ENCODE measurements around the gene ERG. TPM values are rescaled to one million over a fixed set of nuclear protein-coding genes. Genes with fewer than 3 reads are reported as not detected.

The ERG gene
- total RNA-seq, 4 donors from 2014 or later, result 10.7 to 63.7 (median 41.0) TPM

DNA sequence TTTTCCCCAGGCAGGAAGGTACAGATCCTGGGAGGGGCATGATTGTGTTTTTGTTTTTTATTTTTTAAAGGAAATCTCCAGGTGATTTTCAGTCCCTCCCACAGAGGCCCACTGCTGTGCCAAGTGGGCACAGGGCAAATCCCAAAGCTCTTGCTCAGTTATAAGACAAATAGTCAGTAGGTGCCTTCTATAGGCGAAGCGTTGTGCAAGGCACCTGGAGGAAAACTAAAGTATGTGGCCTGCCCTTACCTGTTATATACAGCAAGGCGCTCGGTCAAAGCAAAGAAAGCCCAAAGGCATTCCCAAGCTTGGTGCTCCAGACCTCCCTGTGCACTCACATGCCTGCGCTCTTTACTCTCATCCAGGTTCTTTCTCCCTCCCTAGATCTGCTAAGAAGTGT, 160.5 kb downstream of the ERG start:
- TF ChIP-seq, protein P1, sequence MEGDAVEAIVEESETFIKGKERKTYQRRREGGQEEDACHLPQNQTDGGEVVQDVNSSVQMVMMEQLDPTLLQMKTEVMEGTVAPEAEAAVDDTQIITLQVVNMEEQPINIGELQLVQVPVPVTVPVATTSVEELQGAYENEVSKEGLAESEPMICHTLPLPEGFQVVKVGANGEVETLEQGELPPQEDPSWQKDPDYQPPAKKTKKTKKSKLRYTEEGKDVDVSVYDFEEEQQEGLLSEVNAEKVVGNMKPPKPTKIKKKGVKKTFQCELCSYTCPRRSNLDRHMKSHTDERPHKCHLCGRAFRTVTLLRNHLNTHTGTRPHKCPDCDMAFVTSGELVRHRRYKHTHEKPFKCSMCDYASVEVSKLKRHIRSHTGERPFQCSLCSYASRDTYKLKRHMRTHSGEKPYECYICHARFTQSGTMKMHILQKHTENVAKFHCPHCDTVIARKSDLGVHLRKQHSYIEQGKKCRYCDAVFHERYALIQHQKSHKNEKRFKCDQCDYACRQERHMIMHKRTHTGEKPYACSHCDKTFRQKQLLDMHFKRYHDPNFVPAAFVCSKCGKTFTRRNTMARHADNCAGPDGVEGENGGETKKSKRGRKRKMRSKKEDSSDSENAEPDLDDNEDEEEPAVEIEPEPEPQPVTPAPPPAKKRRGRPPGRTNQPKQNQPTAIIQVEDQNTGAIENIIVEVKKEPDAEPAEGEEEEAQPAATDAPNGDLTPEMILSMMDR (IDR thresholded peaks at IDR 0.05), result no peak
- no peak for ATAC-seq (ENCODE audit: low FRiP score)
- no peak for DNase-seq (ENCODE audit: low spot score)

DNA sequence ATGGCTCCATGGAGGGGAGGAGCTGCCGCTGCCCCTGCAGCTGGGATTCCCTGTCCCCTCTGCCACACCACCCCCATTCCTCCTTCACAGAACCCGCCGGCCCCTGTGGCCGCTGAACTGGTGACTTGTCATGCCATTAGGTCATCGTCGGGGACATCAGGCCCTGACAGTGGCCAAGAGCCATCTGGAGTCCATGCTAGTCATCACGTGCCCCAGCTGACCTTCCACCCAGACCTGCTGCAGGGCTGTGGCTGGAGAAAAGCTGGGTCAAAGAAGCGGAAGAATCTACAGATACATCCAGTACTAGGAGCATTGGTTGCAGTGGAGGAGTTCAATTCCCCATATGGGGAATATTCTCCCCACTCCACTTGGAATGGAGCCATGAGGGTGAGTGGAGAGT, 163.4 kb downstream of the ERG start:
- DNase-seq (ENCODE audit: low spot score) (no peak), ATAC-seq (ENCODE audit: low FRiP score) (no peak)
- TF ChIP-seq, protein P1 (IDR thresholded peaks at IDR 0.05), result no peak

DNA sequence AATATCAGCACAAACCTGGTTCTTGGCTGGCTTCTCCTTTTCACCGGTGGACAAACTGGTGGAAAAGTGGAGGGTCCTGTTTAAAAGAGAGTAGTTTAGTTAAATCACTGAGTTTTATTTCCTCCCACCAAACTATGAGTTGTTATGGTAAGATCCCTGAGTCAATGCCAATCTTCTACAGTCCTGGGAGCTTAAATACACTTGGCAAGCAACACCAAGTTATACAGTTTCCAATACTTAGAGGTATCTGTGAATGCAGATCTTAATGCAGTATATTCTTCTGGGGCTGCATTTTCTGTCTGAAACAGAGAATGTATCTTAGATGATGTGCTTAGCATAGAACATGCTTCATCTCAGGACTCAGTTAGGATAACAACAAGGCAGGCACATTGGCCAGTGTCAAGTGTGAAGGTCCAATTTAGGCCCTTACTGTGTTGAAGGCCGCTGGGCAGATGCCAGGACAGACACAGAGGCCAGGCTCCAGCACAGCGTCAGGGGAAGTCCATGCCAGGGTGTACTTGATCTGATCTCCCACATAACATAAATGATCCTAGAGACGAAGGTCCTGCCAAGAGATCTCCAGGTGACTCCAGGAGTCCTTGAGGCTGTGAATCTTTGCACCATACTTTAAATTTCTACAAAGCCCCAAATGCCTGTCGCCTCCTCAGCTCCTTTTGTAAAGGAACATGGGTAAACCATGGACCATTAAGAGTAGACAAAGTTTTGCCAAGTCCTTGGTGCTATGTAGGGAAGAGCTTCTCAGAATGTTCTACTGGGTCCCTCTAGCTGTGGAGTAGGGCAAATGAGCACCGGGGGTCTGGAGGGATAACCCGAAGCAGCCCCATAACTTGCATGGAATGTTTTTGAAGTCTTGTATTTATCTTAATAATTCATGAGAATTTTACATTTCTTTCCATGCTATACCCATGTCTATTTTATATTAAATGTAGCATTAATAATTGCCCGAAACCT, 164.7 kb downstream of the ERG start:
- DNase-seq (ENCODE audit: low spot score) (no peak), ATAC-seq (ENCODE audit: low FRiP score) (no peak)
- TF ChIP-seq, protein P1 (IDR thresholded peaks at IDR 0.05), result no peak

DNA sequence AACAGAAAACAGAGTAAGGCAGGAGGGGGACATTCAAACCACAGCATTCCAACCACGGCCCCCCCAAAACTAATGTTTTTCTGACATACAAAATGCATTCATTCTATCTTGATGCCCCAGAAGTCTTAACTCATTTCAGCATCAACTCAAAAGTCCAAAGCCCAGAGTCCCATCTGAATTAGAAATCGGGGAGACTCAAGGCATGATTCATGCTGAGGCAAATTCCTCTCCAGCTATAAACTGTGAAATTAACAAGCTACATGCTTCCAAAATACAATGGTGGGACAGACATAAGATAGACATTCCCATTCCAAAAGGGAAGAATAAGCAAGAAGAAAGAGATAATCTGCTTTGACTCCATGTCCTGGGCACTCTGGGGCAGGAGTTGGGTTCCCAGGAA, 167.6 kb downstream of the ERG start:
- DNase-seq (ENCODE audit: low spot score) (no peak), ATAC-seq (ENCODE audit: low FRiP score) (no peak)
- TF ChIP-seq, protein P1 (IDR thresholded peaks at IDR 0.05), result no peak

Small RNA genes within 50 kb of the gene (small RNA-seq; reads per million reads assigned to genes)
- gene SNRPGP13, result not detected

Other genes starting within 250 kb of the ERG start
- 10 to 100 TPM in 1 of 4 donors, 1 to 10 TPM in 3; 1.2 to 12.1 (median 2.7) TPM for gene KCNJ15, start 241.5 kb downstream of the ERG start, total RNA-seq